GM23338 (cell line): ENCODE data around the gene SPOUT1. TPM values are rescaled to one million over a fixed set of nuclear protein-coding genes. Genes with fewer than 3 reads are reported as not detected.
A peak's percentile ranks its signal among the peaks of the same experiment; 100 is the strongest.

ENCODE experiments used
- ATAC-seq: fragments of 200-7000 bp; cut with Tn5 transposase; 3 replicates; pipeline ENCODE4 v1.9.1; 2020
- DNase-seq: peaks from one replicate; pipeline ENCODE4 v3.0.0-alpha.2; 2015; ENCODE audit warnings: low spot score
- H2AFZ ChIP-seq: fragments of 200-600 bp; sonication (generic); 2 replicates; pipeline ENCODE4 v1.8.0; 2016; ENCODE audit warnings: antibody characterized with exemption, mild to moderate bottlenecking, moderate library complexity
- H3F3A ChIP-seq: fragments of 200-600 bp; sonication (generic); replicated peaks from 2 replicates; pipeline ENCODE4 v1.8.0; 2017; ENCODE audit warnings: antibody characterized with exemption, mixed run types, low read depth
- H3K27ac ChIP-seq: fragments of 200-600 bp; sonication (generic); 2 replicates; pipeline ENCODE4 v1.6.1; 2016; ENCODE audit warnings: low read depth
- H3K27me3 ChIP-seq: fragments of 200-600 bp; sonication (generic); 2 replicates; pipeline ENCODE4 v1.8.0; 2016; ENCODE audit warnings: mild to moderate bottlenecking, mixed run types, moderate library complexity; ENCODE audit not compliant: insufficient read depth
- H3K36me3 ChIP-seq: fragments of 200-600 bp; sonication (generic); 2 replicates; pipeline ENCODE4 v1.8.0; 2016; ENCODE audit warnings: mild to moderate bottlenecking; ENCODE audit not compliant: insufficient read depth
- H3K4me1 ChIP-seq: fragments of 200-600 bp; sonication (generic); 2 replicates; pipeline ENCODE4 v1.8.0; 2016; ENCODE audit warnings: mild to moderate bottlenecking, moderate library complexity; ENCODE audit not compliant: insufficient read depth
- H3K4me2 ChIP-seq: fragments of 200-600 bp; sonication (generic); 2 replicates; pipeline ENCODE4 v1.7.1; 2017; ENCODE audit warnings: mixed run types
- H3K4me3 ChIP-seq: fragments of 200-600 bp; sonication (generic); 2 replicates; pipeline ENCODE4 v1.6.1; 2016; ENCODE audit warnings: mixed run types
- H3K79me2 ChIP-seq: fragments of 200-600 bp; sonication (generic); replicated peaks from 2 replicates; pipeline ENCODE4 v1.8.0; 2017; ENCODE audit warnings: mild to moderate bottlenecking; ENCODE audit not compliant: insufficient read depth
- H3K9me2 ChIP-seq: fragments of 200-600 bp; sonication (generic); 2 replicates; pipeline ENCODE4 v1.8.0; 2017; ENCODE audit not compliant: insufficient read depth
- H4K20me1 ChIP-seq: fragments of 200-600 bp; sonication (generic); replicated peaks from 2 replicates; pipeline ENCODE4 v1.8.0; 2017; ENCODE audit warnings: mild to moderate bottlenecking; ENCODE audit not compliant: insufficient read depth
- H3K27ac Mint-ChIP-seq: 2 replicates; pipeline ENCODE4 v1.8.0; 2020; ENCODE audit warnings: inconsistent platforms, mild to moderate bottlenecking, moderate library complexity, mixed read lengths
- H3K27me3 Mint-ChIP-seq: 3 replicates; pipeline ENCODE4 v1.8.0; 2022; ENCODE audit warnings: low read depth, mild to moderate bottlenecking, moderate library complexity, mixed read lengths, inconsistent platforms; ENCODE audit not compliant: insufficient read depth, poor library complexity
- H3K36me3 Mint-ChIP-seq: 3 replicates; pipeline ENCODE4 v1.8.0; 2021; ENCODE audit warnings: low read depth, mild to moderate bottlenecking, inconsistent platforms, moderate library complexity, mixed read lengths
- H3K4me1 Mint-ChIP-seq: 3 replicates; pipeline ENCODE4 v1.8.0; 2020; ENCODE audit warnings: mild to moderate bottlenecking, inconsistent platforms, mixed read lengths
- H3K4me3 Mint-ChIP-seq: 3 replicates; pipeline ENCODE4 v1.8.0; 2021; ENCODE audit warnings: moderate library complexity, mild to moderate bottlenecking, inconsistent platforms, mixed read lengths
- H3K9me3 Mint-ChIP-seq: 3 replicates; pipeline ENCODE4 v1.8.0; 2020; ENCODE audit warnings: moderate library complexity, mild to moderate bottlenecking, inconsistent platforms, mixed read lengths
- NANOG ChIP-seq: IDR thresholded peaks from 2 replicates; pipeline ENCODE4 v1.6.1; 2016; ENCODE audit warnings: antibody characterized with exemption, borderline replicate concordance
- POLR2AphosphoS5 ChIP-seq: IDR thresholded peaks from 2 replicates; pipeline ENCODE4 v1.6.1; 2016; ENCODE audit warnings: antibody characterized with exemption, low read depth
- ZNF114 ChIP-seq: fragments of 250-450 bp; sonication (Bioruptor Pico); IDR thresholded peaks from 2 replicates; pipeline ENCODE4 v1.5.0; 2020; ENCODE audit warnings: mild to moderate bottlenecking, moderate library complexity
- ZNF331 ChIP-seq: fragments of 250-450 bp; sonication (Bioruptor Pico); IDR thresholded peaks from 2 replicates; pipeline ENCODE4 v1.5.0; 2020; ENCODE audit warnings: low read depth, mild to moderate bottlenecking, moderate library complexity
- polyA plus RNA-seq: library from polyadenylated mRNA; unstranded; fragments of >200 nt; fragmentation: Nextera tagmentation; extraction: Ambion mirVana; gene quantifications from 2 replicates; pipeline ENCODE4 v1.2.1, GENCODE V29; 2016
- total RNA-seq: library from RNA; depleted of rRNA; stranded (reverse); fragments of >200 nt; shearing (Covaris generic); gene quantifications from 2 replicates; pipeline ENCODE4 v1.2.3, GENCODE V29; 2014
- TF ChIP-seq, protein P1 (sequence below): IDR thresholded peaks from one replicate; pipeline ENCODE4 v1.6.1; 2018; ENCODE audit warnings: antibody characterized with exemption; ENCODE audit not compliant: unreplicated experiment
- TF ChIP-seq, protein P2 (sequence below), 2 experiments: fragments of 200-600 bp in 1 of 2; sonication (generic) in 1 of 2; conservative IDR thresholded peaks; 2 replicates each; pipeline versions ENCODE4 v1.5.1 to v1.6.1; 2016 to 2017; ENCODE audit warnings: antibody characterized with exemption in 2 of 2, low read depth in 2 of 2, mild to moderate bottlenecking in 2 of 2, moderate library complexity in 1 of 2

SPOUT1 gene
- total and polyA plus RNA-seq, 2 experiments from 2014 or later = 28.5 to 50.9 TPM

DNA sequence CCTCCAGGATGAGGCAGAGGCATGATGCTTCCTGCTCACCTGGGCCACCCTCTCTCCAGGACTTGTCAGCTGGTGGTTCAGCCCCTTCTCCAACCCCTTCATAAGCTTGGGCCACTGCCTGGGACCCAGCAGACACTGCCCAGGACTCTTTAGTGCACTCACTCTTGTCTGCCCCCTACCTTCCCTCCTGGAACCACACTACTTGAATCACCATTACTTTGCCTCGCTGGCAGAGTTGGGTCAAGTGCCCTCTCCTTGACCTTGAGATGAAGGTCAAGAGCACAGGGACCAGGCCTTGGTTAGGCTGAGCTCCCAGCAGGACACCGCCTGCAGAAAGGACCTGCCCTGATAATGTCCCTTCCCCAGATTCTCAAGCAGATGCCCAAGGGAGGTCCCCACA lies 19.8 kb downstream of the SPOUT1 start:
- H3K27ac Mint-ChIP-seq = peak overlapping the region; percentile 75
- no peak overlapping the region for H3K4me3 Mint-ChIP-seq
- DNase-seq = peak; percentile 30

DNA sequence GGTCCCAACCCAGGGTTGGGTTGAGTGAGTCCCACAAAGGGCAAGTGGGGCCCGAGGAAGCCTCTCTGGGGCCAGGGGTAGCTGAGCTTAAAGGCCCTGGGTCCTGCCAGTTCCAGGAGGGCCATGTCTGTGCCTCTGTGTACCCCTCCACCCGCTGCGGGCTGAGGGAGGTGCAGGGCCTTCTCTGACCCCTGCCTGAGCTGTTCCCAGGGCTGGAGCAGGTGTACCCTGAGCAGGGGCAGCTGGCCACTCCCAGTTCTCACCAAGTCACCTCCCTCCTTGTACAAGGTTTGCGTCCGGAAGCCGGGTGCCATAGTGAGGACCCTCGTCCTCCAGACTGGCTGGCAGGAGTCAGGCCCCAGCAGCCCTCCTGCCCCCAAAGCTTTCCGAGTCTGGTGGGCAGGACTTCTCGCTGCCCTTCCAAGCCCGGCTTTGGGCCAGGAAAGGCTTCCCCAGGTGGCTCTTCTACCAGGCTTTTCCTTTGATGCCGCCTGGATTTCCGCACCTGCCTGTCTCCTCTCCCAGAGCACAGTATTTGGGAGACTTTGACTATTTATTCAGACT lies 20.5 kb downstream of the SPOUT1 start:
- no peaks in the 10 kb centered on the region for H3K36me3 ChIP-seq
- no peaks in the 10 kb centered on the region for H3K27me3 ChIP-seq
- peaks cover 3% of the 10 kb centered on the region; the same call in 1 of the 2 replicates for H4K20me1 ChIP-seq
- 0 out of 2 replicates have a peak, but pooled peaks cover 4% of the 10 kb centered on the region for H3F3A ChIP-seq
- H3K9me2 ChIP-seq = no peaks in the 10 kb centered on the region
- H3K4me3 Mint-ChIP-seq = no peak overlapping the region
- H3K36me3 Mint-ChIP-seq = peaks cover 15% of the 10 kb centered on the region
- H3K27ac ChIP-seq = no peak overlapping the region
- H3K4me1 Mint-ChIP-seq = no peaks in the 10 kb centered on the region
- TF ChIP-seq ZNF331 (no peak), POLR2AphosphoS5 (no peak), NANOG (no peak)
- TF ChIP-seq, protein P1, sequence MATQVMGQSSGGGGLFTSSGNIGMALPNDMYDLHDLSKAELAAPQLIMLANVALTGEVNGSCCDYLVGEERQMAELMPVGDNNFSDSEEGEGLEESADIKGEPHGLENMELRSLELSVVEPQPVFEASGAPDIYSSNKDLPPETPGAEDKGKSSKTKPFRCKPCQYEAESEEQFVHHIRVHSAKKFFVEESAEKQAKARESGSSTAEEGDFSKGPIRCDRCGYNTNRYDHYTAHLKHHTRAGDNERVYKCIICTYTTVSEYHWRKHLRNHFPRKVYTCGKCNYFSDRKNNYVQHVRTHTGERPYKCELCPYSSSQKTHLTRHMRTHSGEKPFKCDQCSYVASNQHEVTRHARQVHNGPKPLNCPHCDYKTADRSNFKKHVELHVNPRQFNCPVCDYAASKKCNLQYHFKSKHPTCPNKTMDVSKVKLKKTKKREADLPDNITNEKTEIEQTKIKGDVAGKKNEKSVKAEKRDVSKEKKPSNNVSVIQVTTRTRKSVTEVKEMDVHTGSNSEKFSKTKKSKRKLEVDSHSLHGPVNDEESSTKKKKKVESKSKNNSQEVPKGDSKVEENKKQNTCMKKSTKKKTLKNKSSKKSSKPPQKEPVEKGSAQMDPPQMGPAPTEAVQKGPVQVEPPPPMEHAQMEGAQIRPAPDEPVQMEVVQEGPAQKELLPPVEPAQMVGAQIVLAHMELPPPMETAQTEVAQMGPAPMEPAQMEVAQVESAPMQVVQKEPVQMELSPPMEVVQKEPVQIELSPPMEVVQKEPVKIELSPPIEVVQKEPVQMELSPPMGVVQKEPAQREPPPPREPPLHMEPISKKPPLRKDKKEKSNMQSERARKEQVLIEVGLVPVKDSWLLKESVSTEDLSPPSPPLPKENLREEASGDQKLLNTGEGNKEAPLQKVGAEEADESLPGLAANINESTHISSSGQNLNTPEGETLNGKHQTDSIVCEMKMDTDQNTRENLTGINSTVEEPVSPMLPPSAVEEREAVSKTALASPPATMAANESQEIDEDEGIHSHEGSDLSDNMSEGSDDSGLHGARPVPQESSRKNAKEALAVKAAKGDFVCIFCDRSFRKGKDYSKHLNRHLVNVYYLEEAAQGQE = no peak
- H3K27me3 Mint-ChIP-seq = peaks cover 2% of the 10 kb centered on the region
- no peak overlapping the region for H3K4me2 ChIP-seq
- H3K27ac Mint-ChIP-seq = no peak overlapping the region
- no peaks in the 10 kb centered on the region for H3K9me3 Mint-ChIP-seq
- H2AFZ ChIP-seq = no peak overlapping the region
- H3K4me3 ChIP-seq = no peak overlapping the region
- H3K4me1 ChIP-seq = no peaks in the 10 kb centered on the region
- ATAC-seq (no peak), DNase-seq (no peak)
- H3K79me2 ChIP-seq = no peaks in the 10 kb centered on the region

More for the DNA sequence above, 19.8 kb downstream of the SPOUT1 start:
- Histone ChIP-seq H3K36me3 (no peaks in the 10 kb centered on the region), H3K4me2 (no peak overlapping the region), H3K4me3 (no peak overlapping the region), H3F3A (0 out of 2 replicates have a peak, but pooled peaks cover 4% of the 10 kb centered on the region), H3K27me3 (no peaks in the 10 kb centered on the region), H3K79me2 (no peaks in the 10 kb centered on the region), H3K4me1 (no peaks in the 10 kb centered on the region), H3K9me2 (no peaks in the 10 kb centered on the region), H2AFZ (no peak overlapping the region), H3K27ac (0 out of 2 replicates have a peak overlapping the region, but pooled peaks have one; percentile 19), H4K20me1 (peaks cover 3% of the 10 kb centered on the region; the same call in 1 of the 2 replicates)
- peak; percentile 79 for ATAC-seq
- Mint-ChIP-seq H3K4me1 (no peaks in the 10 kb centered on the region), H3K36me3 (peaks cover 15% of the 10 kb centered on the region), H3K9me3 (no peaks in the 10 kb centered on the region), H3K27me3 (peaks cover 6% of the 10 kb centered on the region)
- no peak for TF ChIP-seq ZNF114 (CRISPR knock-in tag)
- TF ChIP-seq, protein P2, sequence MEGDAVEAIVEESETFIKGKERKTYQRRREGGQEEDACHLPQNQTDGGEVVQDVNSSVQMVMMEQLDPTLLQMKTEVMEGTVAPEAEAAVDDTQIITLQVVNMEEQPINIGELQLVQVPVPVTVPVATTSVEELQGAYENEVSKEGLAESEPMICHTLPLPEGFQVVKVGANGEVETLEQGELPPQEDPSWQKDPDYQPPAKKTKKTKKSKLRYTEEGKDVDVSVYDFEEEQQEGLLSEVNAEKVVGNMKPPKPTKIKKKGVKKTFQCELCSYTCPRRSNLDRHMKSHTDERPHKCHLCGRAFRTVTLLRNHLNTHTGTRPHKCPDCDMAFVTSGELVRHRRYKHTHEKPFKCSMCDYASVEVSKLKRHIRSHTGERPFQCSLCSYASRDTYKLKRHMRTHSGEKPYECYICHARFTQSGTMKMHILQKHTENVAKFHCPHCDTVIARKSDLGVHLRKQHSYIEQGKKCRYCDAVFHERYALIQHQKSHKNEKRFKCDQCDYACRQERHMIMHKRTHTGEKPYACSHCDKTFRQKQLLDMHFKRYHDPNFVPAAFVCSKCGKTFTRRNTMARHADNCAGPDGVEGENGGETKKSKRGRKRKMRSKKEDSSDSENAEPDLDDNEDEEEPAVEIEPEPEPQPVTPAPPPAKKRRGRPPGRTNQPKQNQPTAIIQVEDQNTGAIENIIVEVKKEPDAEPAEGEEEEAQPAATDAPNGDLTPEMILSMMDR (conservative IDR thresholded peaks at IDR 0.05; ENCODE audit: low read depth in 2 of 2) = peak; percentile 27 to 42; a peak in 3 of 4 replicates
